Central memory CD4-positive, alpha-beta T cell (primary cell): ENCODE measurements around the gene RHBDL1.

Source experiments
- DNase-seq: peaks from one replicate; pipeline ENCODE4 v3.0.0; 2022

The RHBDL1 gene

DNA sequence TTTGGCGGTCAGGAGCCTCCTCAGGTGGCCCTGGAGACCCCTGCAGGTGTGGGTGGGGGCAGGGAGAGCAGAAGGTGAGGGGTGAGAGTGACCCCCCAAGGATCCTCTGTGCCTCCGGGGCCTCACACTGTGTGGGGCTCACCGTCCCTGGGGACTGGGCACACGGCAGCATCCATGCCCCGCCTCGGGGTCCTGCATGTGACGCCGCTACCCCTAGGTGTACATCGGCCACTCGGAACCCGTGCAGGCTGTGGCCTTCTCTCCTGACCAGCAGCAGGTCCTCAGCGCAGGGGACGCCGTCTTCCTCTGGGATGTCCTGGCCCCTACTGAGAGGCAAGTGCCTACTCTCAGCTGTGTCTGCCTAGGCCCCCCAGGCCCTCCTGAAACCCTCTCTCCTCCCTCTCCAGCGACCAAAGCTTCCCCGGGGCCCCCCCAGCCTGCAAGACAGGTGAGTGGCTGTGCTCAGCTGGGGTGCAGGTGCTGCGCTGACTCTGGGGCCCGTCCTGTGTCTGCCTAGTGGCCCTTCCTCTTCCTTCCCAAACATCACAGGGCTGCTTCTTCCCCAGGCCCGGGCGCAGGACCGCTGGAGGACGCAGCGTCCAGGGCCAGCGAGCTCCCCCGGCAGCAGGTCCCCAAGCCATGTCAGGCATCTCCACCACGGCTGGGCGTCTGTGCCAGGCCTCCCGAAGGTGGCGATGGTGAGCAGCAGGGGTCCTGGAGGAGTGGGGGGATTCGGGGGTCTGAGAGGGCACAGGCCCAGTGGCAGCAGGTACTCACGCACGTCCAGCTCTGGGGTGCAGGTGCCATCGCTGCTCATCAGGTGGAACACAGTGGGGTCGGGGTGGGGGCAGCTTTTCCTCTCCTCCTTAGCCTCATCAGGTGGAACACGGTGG, 16.5 kb upstream of the RHBDL1 start:
- DNase-seq, result no peak

DNA sequence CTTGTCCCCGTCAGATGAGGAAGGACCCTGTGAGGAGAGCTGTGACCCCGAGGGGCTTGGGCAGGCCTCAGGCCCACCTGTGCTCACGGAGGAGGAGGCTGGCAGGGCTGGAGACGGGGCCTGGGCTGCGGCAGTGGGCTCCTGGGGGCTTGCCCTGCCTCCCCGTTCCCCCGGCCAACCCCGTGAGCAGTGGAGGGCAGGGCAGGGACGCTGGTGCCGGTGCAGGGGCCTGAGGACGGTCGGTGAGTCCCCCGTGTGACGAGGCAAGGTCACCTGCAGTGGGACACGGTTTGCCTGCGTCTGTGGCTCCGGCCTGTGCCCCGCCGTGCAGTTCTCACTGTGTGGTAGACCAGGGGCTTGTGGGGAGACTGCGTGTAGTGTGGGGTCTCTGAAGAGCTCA, 15.9 kb upstream of the RHBDL1 start:
- no peak for DNase-seq

DNA sequence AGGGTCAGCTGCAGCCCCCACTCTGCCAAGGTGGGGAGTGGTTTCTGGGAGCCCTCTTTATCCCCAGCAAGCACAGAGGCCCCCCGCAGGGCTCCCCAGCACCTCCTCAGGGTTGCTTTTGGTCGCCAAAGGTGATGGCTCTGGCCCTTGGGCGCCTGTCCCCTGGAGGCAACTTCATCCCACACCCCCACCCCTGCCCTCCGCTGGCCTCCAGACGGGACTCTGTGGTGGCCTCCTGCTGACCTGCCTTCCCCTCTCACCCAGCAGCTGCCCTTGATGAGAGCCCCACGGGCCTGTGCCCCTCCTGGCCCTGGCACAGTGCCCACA, 15.4 kb upstream of the RHBDL1 start:
- no peak for DNase-seq

DNA sequence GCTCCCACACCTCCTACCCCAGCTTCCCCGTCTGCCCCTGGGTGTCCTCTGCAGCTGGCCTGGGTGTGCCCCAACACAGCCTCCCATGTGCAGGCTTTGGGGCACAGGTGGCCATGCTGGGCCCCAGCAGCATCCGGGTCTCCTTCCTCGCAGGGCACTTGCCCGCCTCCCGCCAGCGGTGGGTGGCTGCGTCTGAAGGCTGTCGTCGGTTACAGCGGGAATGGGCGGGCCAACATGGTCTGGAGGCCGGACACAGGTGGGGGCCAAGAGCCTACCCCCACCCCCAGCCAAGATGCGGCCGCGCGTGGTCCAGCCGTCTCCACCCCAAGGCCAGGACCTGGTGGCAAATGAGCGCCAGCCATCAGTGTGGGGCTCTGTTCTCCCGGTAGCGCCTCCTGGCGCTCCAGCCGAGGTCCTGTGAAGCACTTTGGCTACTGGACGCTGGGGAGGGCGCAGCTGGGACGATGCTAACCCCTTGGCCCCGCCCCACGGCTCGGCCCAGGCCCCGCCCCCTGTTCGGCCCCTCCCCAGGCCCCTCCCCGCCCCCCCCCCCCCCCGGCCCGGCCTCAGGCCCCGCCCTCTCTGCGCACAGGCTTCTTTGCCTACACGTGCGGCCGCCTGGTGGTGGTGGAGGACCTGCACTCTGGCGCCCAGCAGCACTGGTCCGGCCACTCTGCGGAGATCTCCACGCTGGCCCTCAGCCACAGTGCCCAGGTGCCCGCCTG, 14.8 kb upstream of the RHBDL1 start:
- DNase-seq, result peak; percentile 36

DNA sequence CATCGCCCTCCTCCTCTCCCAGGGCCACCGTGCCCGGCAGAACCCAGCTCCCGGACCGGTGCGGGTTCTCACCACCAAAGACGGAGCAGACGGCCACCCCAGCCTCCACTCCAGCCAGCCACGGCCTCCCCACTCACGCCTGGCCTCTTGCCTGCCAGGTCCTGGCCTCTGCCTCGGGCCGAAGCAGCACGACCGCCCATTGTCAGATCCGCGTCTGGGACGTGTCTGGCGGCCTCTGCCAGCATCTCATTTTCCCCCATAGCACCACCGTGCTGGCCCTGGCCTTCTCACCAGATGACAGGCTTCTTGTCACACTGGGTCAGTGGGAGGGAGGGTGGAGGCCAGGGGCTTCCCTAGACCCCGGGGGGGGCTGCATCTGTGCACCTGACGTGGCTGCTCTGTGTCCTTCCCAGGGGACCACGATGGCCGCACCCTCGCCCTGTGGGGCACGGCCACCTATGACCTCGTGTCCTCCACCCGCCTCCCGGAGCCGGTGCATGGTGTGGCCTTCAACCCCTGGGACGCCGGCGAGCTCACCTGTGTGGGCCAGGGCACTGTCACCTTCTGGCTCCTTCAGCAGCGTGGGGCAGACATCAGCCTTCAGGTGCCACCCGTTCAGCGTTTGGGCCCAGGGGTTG, 14.2 kb upstream of the RHBDL1 start:
- DNase-seq, result no peak

DNA sequence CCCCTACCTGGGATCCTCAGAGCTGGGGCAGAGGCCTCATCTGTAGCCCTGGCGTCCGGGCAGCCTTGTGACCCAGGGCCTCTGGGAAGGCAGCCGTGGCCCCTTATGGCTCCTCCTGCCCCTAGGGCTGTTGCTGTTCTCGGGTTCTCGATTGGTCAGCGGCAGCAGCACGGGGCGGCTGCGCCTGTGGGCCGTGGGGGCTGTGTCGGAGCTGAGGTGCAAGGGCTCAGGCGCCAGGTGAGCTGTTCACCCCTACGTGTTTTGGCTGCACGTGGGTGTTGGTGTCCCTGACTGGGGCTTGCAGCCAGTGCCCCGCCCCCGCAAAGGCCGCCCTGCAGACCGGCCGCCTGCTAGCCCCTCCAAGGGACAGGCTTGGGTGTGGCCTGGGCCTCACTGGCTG, 13.4 kb upstream of the RHBDL1 start:
- DNase-seq, result no peak

DNA sequence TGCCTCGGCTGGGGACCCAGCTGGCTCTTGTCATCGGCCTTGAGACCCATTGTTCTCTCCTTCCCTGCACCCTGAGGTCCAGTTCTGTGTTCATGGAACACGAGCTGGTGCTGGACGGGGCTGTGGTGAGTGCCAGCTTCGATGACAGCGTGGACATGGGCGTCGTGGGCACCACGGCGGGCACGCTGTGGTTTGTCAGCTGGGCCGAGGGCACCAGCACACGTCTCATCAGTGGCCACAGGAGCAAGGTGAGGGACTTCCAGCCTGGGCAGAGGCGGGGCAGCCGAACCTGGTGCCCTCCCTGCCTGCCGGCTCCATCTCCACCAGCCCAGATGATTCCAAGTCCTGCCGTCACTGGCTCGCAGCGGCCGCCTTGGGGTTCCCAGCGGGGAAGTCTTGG, 12.9 kb upstream of the RHBDL1 start:
- DNase-seq, result no peak

DNA sequence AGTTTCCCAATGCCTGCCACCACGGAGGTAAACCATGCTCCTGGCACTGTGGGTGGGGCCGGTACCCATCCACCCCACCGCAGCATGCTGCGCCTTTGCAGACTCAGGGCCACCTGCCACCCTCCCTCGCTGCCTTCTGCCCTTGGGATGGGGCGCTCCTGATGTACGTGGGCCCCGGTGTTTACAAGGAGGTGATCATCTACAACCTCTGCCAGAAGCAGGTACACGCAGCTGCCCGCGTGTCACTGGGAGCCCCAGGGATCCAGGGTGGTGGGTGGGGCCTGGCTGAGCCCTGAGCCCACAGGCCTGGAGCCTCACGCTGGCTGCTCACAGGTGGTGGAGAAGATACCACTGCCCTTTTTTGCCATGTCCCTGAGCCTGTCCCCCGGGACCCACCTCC, 8.9 kb upstream of the RHBDL1 start:
- no peak for DNase-seq

DNA sequence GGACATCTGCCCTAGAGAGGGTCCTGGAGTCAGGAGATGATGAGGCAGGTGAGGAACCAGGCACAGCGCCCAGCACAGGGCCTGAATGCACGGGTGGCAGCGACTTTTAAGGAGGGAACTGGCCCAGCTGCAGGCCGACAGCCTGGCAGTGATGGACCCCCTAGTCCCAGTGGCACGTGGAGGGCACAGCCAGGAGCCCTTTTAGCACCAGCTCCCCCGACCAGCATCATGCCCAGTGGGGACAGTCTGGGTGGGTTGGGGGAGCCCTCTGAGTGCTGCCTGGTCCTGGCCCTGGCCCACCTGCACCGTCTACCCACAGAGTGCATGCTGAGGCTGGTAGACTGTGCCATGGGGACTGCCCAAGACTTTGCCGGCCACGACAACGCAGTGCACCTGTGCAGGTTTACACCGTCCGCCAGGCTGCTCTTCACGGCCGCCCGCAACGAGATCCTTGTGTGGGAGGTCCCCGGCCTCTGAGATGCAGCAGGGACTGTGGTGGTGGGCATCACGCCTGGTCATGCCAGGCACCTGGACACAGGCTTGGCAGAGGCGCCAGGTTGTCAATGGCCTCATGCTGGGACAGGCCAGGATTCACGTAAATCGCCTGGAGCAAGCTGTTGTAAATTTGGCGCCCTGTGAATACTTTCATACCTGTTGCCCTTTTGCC, 8.2 kb upstream of the RHBDL1 start:
- DNase-seq, result no peak

DNA sequence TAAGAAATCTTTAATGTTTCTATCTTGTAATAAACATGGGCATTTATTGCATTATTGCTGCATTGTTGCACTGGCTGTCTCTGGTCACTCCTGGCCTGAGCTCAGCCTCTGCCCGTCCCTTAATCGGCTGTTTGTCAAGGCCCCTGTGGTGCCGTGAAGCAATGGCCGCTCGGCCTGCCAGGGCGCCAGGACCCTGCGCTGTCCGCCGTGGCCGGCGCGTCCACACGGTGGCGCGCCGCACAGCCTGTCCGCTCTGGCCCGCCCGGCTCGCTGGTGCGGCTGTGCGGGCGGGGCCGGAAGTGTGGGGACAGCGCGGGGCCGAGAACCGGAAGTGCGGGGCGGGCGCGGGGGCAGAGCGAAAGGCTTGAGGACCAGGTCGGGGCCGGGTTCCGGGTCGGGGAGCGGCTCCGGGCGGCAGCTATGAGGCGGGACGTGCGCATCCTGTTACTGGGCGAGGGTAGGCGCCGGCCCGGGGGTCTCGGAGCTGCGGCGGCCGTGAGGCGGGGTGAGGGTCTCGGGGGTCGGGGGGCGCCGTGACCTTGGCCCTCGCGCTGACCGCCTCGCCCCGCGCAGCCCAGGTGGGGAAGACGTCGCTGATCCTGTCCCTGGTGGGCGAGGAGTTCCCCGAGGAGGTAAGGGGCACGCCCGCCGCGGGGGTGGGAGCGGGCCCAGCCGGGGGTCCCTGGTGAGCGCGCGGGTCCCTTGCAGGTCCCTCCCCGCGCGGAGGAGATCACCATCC, 7.5 kb upstream of the RHBDL1 start, which contains the start of gene RHOT2:
TSS of gene RHOT2 (plus strand) at position 353 of the 739 bp plus-strand sequence. CDS start at position 421, 68 bp downstream.
- DNase-seq, result peak; percentile 84

DNA sequence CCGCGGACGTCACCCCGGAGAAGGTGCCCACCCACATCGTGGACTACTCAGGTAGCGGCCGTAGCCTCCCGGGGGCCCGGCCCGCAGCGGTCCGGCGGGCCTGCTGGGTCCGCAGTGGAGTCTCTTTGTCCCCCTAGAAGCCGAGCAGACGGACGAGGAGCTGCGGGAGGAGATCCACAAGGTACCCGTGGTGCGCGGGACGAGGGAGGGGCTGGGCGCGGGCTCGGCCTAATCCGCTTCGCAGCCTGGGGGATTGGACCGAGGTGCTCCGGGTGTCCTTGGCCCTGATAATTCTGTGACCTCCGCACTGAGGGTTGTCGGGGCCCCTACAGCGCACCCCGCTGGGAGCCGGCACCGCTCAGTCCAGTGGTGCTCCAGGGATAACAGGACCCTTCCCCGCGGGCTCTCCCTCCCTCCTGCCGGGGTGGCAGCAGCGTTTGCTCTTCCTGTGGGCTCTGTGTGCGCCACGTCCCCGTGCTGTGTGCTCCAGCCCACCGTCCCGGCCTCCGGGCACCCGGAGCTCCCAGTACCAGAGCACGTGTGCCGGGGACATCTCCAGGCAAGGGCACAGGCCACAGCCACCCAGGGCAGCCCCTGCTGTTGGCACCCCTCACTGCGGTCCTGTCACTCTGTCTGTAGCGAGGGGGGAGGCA, 6.8 kb upstream of the RHBDL1 start:
- DNase-seq, result no peak

DNA sequence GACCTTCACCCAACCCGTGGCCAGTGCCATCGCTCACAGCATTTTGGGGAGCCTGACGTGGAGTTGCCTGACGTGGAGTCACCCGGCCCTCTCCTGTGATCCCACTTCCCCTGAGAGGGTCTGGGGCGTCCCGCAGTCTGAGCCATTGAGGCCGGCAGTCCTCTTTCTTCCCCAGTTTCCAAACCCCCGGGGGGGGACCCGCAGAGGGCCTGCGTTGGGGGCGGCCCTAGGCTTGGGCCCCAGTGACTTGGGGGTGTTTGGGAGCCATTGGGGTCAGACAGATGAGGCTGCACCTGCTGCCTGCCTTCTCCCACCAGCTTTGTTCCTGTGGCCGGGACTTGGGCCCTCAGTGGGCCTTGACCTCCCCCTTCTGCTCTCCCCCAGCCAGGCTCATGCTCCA, 5.8 kb upstream of the RHBDL1 start:
- DNase-seq, result no peak

DNA sequence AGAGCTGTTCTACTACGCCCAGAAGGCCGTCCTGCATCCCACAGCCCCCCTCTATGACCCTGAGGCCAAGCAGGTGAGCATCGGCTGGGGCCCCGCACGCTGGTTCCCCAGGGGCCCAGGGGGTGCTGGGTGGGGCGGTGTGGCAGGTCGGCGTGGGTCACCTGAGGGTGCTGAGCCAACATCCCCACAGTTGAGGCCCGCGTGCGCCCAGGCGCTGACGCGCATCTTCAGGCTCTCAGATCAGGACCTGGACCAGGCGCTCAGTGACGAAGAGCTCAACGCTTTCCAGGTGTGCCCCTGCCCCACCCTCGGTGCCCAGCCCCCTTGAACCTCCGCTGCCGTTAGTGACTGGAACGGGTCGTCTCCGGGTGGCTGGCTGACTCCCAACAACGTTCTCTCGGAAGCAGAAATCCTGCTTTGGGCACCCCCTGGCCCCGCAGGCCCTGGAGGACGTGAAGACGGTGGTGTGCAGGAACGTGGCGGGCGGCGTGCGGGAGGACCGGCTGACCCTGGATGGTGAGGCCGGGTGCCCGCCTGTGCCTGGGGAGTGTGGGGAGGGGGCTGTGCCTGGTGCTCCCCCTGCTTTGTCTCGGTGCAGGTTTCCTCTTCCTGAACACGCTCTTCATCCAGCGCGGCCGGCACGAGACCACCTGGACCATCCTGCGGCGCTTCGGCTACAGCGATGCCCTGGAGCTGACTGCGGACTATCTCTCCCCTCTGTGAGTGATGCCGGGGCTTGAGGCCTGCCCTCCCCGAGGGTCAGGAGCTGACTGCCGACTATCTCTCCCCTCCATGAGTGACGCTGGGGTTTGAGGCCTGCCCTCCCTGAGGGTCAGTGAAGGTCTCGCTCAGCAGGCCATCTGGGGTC, 4.8 kb upstream of the RHBDL1 start:
- no peak for DNase-seq

DNA sequence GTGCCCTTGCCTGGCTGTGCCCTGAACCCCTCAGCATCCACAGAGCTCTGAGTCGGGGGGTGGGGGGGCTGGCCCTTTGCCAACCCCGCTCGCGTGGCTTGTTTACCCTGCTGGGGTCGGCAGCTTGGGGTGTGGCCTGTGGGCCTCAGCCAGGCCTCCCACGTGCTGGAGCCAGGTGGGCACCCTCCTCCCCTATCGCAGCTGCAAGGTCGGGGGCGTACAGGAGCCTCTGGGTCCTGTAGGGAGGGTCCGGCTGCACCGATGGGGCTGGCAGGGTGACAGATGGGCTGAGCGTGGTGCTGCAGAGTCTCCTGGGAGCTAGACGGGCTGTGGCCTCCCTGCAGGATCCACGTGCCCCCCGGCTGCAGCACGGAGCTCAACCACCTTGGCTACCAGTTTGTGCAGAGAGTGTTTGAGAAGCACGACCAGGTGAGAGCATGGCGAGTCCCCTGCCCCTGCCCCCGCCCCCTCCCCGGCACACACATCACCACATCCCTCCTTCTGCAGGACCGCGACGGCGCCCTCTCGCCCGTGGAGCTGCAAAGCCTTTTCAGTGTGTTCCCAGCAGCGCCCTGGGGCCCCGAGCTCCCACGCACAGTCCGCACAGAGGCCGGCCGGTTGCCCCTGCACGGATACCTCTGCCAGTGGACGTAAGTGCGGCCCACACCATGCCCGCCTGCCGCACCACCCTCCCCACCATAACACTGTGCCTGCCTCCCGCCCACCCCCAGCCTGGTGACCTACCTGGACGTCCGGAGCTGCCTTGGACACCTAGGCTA, 3.9 kb upstream of the RHBDL1 start:
- DNase-seq, result no peak

DNA sequence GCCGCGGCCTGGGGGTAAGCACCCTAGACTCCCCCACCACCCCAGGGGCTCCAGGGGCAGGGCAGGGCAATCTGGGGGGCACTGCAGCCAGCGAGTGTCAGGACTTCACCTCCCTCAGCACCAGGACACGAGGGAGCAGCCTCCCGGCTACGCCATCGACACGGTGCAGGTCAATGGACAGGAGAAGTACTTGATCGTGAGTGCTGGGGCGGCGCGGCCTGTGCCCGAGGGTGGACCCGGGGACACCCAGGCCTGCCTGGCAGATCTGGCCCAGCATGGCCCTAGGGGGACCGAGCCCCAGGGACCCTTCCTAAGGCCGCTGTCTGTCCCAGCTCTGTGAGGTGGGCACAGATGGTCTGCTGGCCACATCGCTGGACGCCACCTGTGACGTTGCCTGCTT, 3.1 kb upstream of the RHBDL1 start:
- no peak for DNase-seq

DNA sequence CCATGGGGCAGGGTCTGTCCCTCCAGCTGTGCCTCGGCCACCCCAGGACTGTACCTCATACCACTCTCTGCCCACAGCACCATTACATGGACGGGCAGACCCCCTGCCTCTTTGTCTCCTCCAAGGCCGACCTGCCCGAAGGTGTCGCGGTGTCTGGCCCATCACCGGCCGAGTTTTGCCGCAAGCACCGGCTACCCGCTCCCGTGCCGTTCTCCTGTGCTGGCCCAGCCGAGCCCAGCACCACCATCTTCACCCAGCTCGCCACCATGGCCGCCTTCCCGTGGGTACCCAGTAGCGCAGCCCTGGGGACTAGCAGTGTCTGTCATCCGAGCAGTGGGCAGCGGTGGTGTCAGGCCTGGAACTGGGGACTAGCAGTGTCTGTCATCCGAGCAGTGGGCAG, 2.6 kb upstream of the RHBDL1 start:
- no peak for DNase-seq

DNA sequence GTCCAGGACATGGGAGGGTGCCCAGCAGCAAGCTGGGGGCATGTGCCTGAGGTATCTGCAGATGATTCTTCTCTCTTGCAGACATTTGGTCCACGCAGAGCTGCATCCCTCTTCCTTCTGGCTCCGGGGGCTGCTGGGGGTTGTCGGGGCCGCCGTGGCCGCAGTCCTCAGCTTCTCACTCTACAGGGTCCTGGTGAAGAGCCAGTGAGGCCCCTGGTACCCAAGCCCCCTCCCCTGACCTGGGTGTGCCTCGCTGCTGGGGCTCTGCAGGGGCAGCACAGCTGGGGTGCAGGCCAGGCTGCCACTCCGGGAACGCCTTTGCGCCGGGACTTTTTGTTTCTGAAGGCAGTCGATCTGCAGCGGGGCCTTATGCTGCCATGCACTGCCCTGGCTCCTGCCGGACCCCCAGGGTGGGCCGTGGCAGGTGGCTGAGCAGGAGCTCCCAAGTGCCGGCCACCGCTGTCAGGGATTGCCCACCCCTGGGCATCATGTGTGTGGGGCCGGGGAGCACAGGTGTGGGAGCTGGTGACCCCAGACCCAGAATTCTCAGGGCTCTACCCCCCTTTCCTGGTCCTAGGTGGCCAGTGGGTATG, 2.0 kb upstream of the RHBDL1 start:
- DNase-seq, result no peak

DNA sequence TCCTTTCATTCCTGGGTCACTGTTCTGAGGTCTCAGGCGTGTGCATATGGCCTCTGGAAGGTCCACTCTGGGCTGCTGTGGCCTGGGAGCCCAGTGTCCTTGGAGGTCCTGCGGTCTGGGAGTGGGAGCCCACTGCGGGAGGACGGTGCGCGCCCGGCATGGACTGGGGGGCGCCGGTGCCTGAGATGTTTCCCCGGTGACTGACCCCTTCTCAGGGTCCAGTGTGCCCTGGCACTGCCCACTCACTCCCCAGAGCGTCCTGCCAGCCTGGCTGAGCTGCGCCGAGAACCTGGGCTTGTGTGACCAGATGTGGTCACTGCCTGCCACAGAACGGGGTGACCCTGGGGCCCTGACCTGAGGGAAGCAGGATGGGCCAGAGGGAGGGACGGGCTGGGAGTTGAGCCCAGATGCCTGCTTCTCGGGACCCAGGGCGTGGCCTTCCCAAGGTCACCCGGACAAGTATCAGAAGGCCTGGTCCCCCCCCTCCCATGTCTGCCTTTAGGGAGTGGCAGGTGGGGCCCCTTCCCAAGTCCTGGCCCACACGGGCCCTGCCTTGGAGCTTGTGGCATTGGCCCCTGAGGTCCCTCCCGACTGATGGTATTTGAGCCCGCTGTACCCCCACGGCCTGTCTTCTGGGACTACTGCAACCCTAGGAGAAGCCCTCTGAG, 1.1 kb upstream of the RHBDL1 start:
- no peak for DNase-seq
